GM19452 (cell line): Measurements from ENCODE around the gene KRT36.

ENCODE experiments used
- ATAC-seq: cut with Tn5 transposase; IDR thresholded peaks from one replicate; pipeline ENCODE4 v1.9.1; 2021; ENCODE audit not compliant: unreplicated experiment

The KRT36 gene

GRCh38 chr17:41522301-41523224, 32.9 kb upstream of the KRT36 start:
- no peak for ATAC-seq

- ATAC-seq = no peak
Measured at GRCh38 chr17:41521574-41522261, 32.0 kb upstream of the KRT36 start.

GRCh38 chr17:41520821-41521521, 31.3 kb upstream of the KRT36 start:
- ATAC-seq = no peak

GRCh38 chr17:41519501-41520224, 30.0 kb upstream of the KRT36 start:
- no peak for ATAC-seq

- ATAC-seq = no peak
Measured at GRCh38 chr17:41518789-41519449, 29.2 kb upstream of the KRT36 start, which contains the start of gene KRT15. TSS of gene KRT15 (minus strand) at chr17:41518890. CDS start at chr17:41518827, 63 bp downstream.

GRCh38 chr17:41518031-41518430, 28.3 kb upstream of the KRT36 start:
- ATAC-seq = no peak

- ATAC-seq = no peak
Measured at GRCh38 chr17:41516830-41517283, 27.1 kb upstream of the KRT36 start.

GRCh38 chr17:41516147-41516829, 26.6 kb upstream of the KRT36 start:
- no peak for ATAC-seq

GRCh38 chr17:41513168-41513547, 23.4 kb upstream of the KRT36 start:
- no peak for ATAC-seq

- ATAC-seq = no peak
Measured at GRCh38 chr17:41512546-41513167, 22.9 kb upstream of the KRT36 start.

GRCh38 chr17:41511716-41512115, 22.0 kb upstream of the KRT36 start:
- ATAC-seq = no peak

GRCh38 chr17:41511116-41511515, 21.4 kb upstream of the KRT36 start:
- ATAC-seq = no peak

GRCh38 chr17:41510251-41511065, 20.7 kb upstream of the KRT36 start:
- ATAC-seq = no peak

GRCh38 chr17:41507315-41507880, 17.7 kb upstream of the KRT36 start:
- no peak for ATAC-seq

- no peak for ATAC-seq
Measured at GRCh38 chr17:41505809-41506767, 16.4 kb upstream of the KRT36 start.

GRCh38 chr17:41505007-41505808, 15.5 kb upstream of the KRT36 start, which contains the start of gene KRT13:
TSS of gene KRT13 (minus strand) at chr17:41505612. CDS start at chr17:41505550, 62 bp downstream.
- no peak for ATAC-seq
